Neural progenitor cell (in vitro differentiated cells): ENCODE data around the gene PPFIA1. TPM values are rescaled to one million over a fixed set of nuclear protein-coding genes. Genes with fewer than 3 reads are reported as not detected.

ENCODE experiments used
- DNase-seq: peaks from one replicate; pipeline ENCODE4 v3.0.0-alpha.2; 2016; ENCODE audit warnings: low spot score
- H2AFZ ChIP-seq: fragments of 200-600 bp; sonication (generic); replicated peaks from 2 replicates; pipeline ENCODE4 v1.6.1; 2016; ENCODE audit warnings: antibody characterized with exemption
- H3F3A ChIP-seq: fragments of 200-600 bp; sonication (generic); 2 replicates; pipeline ENCODE4 v1.6.1; 2016; ENCODE audit warnings: antibody characterized with exemption, low read depth
- H3K27ac ChIP-seq: fragments of 200-600 bp; sonication (generic); 2 replicates; pipeline ENCODE4 v1.5.1; 2016; ENCODE audit warnings: mild to moderate bottlenecking
- H3K27me3 ChIP-seq: fragments of 200-600 bp; sonication (generic); 2 replicates; pipeline ENCODE4 v1.6.1; 2016; ENCODE audit warnings: mild to moderate bottlenecking, moderate library complexity
- H3K36me3 ChIP-seq: fragments of 200-600 bp; sonication (generic); 2 replicates; pipeline ENCODE4 v1.5.1; 2016
- H3K4me1 ChIP-seq: fragments of 200-600 bp; sonication (generic); 2 replicates; pipeline ENCODE4 v1.6.1; 2016; ENCODE audit warnings: mixed run types
- H3K4me2 ChIP-seq: fragments of 200-600 bp; sonication (generic); 2 replicates; pipeline ENCODE4 v1.6.1; 2016
- H3K4me3 ChIP-seq: fragments of 200-600 bp; sonication (generic); 2 replicates; pipeline ENCODE4 v1.5.1; 2016
- H3K79me2 ChIP-seq: fragments of 200-600 bp; sonication (generic); 2 replicates; pipeline ENCODE4 v1.6.1; 2016; ENCODE audit warnings: low read depth
- H3K9ac ChIP-seq: fragments of 200-600 bp; sonication (generic); 2 replicates; pipeline ENCODE4 v1.6.1; 2016
- H3K9me3 ChIP-seq: fragments of 200-600 bp; sonication (generic); 2 replicates; pipeline ENCODE4 v1.5.1; 2016; ENCODE audit warnings: low read depth
- H4K20me1 ChIP-seq: fragments of 200-600 bp; sonication (generic); 2 replicates; pipeline ENCODE4 v1.6.1; 2016; ENCODE audit warnings: low read depth
- H3K27ac Mint-ChIP-seq: 3 replicates; pipeline ENCODE4 v1.8.0; 2021; ENCODE audit warnings: mixed read lengths
- H3K27me3 Mint-ChIP-seq: 2 replicates; pipeline ENCODE4 v1.8.0; 2022; ENCODE audit warnings: low read depth, mild to moderate bottlenecking, inconsistent platforms, moderate library complexity, mixed read lengths; ENCODE audit not compliant: insufficient read depth
- H3K36me3 Mint-ChIP-seq: 3 replicates; pipeline ENCODE4 v1.8.0; 2021; ENCODE audit warnings: mixed read lengths
- H3K4me1 Mint-ChIP-seq: 3 replicates; pipeline ENCODE4 v1.8.0; 2021; ENCODE audit warnings: mixed read lengths
- H3K4me3 Mint-ChIP-seq: 3 replicates; pipeline ENCODE4 v1.8.0; 2021; ENCODE audit warnings: mild to moderate bottlenecking, moderate library complexity, mixed read lengths
- H3K9me3 Mint-ChIP-seq: 3 replicates; pipeline ENCODE4 v1.8.0; 2020; ENCODE audit warnings: mixed read lengths
- EZH2 ChIP-seq: fragments of 200-600 bp; sonication (generic); IDR thresholded peaks from 2 replicates; pipeline ENCODE4 v1.6.1; 2017; ENCODE audit warnings: antibody characterized with exemption, mild to moderate bottlenecking, moderate library complexity
- EZH2phosphoT487 ChIP-seq: fragments of 200-600 bp; sonication (generic); IDR thresholded peaks from 2 replicates; pipeline ENCODE4 v1.6.1; 2017; ENCODE audit warnings: antibody characterized with exemption
- total RNA-seq: library from RNA; depleted of rRNA; stranded (reverse); fragments of >200 nt; gene quantifications from 2 replicates; pipeline ENCODE4 v1.2.3, GENCODE V29; 2015; ENCODE audit warnings: low replicate concordance
- TF ChIP-seq, protein P1 (sequence below): fragments of 200-600 bp; sonication (generic); IDR thresholded peaks from 2 replicates; pipeline ENCODE4 v1.5.1; 2017; ENCODE audit warnings: antibody characterized with exemption, mild to moderate bottlenecking

PPFIA1 gene
- total RNA-seq, 1 donor from 2014 or later, result 42.6 TPM

DNA sequence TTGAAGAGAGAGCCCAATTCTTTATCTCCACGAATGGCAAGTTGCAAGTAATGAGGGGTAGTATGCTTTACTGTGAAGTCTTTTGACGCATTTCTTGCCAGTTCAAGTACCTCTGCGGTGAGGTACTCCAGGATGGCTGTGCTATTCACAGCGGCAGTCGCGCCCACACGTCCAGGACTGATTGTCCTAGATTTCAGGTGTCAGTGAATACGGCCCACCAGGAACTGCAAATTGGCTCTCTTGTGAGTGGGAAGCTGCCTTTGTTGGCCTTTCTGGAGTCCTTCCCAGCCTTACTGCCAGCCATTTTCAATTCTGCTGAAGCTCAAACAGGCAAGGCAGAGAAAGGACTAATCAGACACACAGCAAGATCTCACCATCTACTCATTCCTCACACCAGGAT is 8.5 kb downstream of the PPFIA1 start:
- Histone ChIP-seq H3K79me2 (peaks cover 97% of the 10 kb centered on the region), H3K4me2 (no peak overlapping the region), H3K9me3 (no peaks in the 10 kb centered on the region), H4K20me1 (peaks cover 83% of the 10 kb centered on the region), H2AFZ (no peak overlapping the region), H3F3A (no peaks in the 10 kb centered on the region), H3K9ac (no peak overlapping the region), H3K36me3 (peaks cover 21% of the 10 kb centered on the region), H3K4me3 (no peak overlapping the region), H3K4me1 (no peaks in the 10 kb centered on the region), H3K27me3 (no peaks in the 10 kb centered on the region), H3K27ac (peak overlapping the region; percentile 23)
- Mint-ChIP-seq H3K27me3 (peaks cover 3% of the 10 kb centered on the region), H3K9me3 (no peaks in the 10 kb centered on the region), H3K36me3 (peaks cover 45% of the 10 kb centered on the region), H3K27ac (no peak overlapping the region), H3K4me1 (peaks cover 11% of the 10 kb centered on the region), H3K4me3 (no peak overlapping the region)
- TF ChIP-seq, protein P1, sequence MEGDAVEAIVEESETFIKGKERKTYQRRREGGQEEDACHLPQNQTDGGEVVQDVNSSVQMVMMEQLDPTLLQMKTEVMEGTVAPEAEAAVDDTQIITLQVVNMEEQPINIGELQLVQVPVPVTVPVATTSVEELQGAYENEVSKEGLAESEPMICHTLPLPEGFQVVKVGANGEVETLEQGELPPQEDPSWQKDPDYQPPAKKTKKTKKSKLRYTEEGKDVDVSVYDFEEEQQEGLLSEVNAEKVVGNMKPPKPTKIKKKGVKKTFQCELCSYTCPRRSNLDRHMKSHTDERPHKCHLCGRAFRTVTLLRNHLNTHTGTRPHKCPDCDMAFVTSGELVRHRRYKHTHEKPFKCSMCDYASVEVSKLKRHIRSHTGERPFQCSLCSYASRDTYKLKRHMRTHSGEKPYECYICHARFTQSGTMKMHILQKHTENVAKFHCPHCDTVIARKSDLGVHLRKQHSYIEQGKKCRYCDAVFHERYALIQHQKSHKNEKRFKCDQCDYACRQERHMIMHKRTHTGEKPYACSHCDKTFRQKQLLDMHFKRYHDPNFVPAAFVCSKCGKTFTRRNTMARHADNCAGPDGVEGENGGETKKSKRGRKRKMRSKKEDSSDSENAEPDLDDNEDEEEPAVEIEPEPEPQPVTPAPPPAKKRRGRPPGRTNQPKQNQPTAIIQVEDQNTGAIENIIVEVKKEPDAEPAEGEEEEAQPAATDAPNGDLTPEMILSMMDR, result no peak
- TF ChIP-seq EZH2, result no peak
- TF ChIP-seq EZH2phosphoT487, result no peak
- DNase-seq, result no peak

DNA sequence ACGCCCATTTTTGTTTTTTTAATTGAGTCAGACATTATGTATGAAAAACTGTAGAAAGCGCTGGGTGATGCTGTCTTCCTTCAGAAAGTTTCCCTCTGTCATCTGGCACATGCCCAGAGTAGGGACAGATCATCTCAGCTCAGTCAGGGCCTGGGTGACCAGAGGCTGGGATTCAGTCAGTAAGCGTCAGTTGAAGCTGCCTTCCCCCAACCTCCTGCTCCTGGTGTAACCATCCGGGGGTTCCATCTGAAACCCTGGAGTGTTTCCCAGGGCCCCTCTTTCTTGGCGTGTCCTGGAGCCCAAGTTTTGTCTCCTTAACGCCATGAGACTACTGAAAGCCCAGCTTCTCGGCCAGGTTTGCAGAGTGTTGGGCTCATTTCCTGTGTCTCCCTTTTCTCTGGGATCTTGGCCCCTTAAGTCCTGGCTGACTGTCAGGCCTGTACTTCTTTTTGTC is 10.7 kb downstream of the PPFIA1 start:
- peaks cover 61% of the 10 kb centered on the region for H4K20me1 ChIP-seq
- H3K27ac Mint-ChIP-seq, result no peak overlapping the region

DNA sequence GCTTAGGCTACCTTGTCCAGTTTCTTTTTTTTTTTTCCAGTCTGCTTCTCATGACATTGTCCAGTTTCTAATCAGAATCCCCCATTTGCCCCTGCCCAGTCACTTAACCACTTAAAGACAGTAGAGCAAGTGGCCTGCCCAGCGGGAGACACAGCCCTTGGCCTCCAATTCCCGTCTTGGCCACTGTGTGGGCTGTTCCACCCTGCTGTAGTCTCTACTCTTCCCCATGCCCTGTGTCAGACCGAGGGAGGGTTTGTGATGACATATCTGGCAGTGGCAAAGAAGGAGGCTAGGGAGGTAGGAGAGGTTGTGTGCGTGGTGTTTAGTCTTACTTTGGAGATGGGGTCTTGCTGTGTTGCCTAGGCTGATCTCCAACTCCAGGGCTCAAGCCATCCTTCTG is 11.5 kb downstream of the PPFIA1 start:
- Histone ChIP-seq H3K79me2 (peaks cover 93% of the 10 kb centered on the region), H3K4me2 (no peak overlapping the region), H3F3A (no peaks in the 10 kb centered on the region), H3K27ac (no peak overlapping the region), H3K9ac (no peak overlapping the region), H3K4me3 (no peak overlapping the region), H3K9me3 (no peaks in the 10 kb centered on the region), H3K4me1 (no peaks in the 10 kb centered on the region), H3K27me3 (no peaks in the 10 kb centered on the region), H2AFZ (no peak overlapping the region), H3K36me3 (peaks cover 12% of the 10 kb centered on the region), H4K20me1 (peaks cover 54% of the 10 kb centered on the region)
- Mint-ChIP-seq H3K4me1 (peaks cover 11% of the 10 kb centered on the region), H3K9me3 (no peaks in the 10 kb centered on the region), H3K4me3 (no peak overlapping the region), H3K27me3 (no peaks in the 10 kb centered on the region), H3K27ac (no peak overlapping the region), H3K36me3 (peaks cover 42% of the 10 kb centered on the region)
- no peak for DNase-seq
- TF ChIP-seq EZH2phosphoT487 (no peak), EZH2 (no peak)
- TF ChIP-seq, protein P1, result no peak

More for the DNA sequence above, 10.7 kb downstream of the PPFIA1 start:
- peaks cover 96% of the 10 kb centered on the region for H3K79me2 ChIP-seq
- no peak for DNase-seq
- H3F3A ChIP-seq, result no peaks in the 10 kb centered on the region
- no peak overlapping the region for H2AFZ ChIP-seq
- H3K4me1 ChIP-seq, result no peaks in the 10 kb centered on the region
- TF ChIP-seq EZH2phosphoT487 (no peak), EZH2 (no peak)
- TF ChIP-seq, protein P1, result no peak
- H3K4me2 ChIP-seq, result no peak overlapping the region
- no peaks in the 10 kb centered on the region for H3K9me3 ChIP-seq
- no peak overlapping the region for H3K4me3 Mint-ChIP-seq
- H3K9me3 Mint-ChIP-seq, result no peaks in the 10 kb centered on the region
- no peaks in the 10 kb centered on the region for H3K27me3 ChIP-seq
- no peak overlapping the region for H3K4me3 ChIP-seq
- H3K4me1 Mint-ChIP-seq, result peaks cover 11% of the 10 kb centered on the region
- no peaks in the 10 kb centered on the region for H3K27me3 Mint-ChIP-seq
- H3K36me3 ChIP-seq, result peaks cover 16% of the 10 kb centered on the region
- no peak overlapping the region for H3K9ac ChIP-seq
- H3K36me3 Mint-ChIP-seq, result peaks cover 43% of the 10 kb centered on the region
- no peak overlapping the region for H3K27ac ChIP-seq
